HG03175 (cell line): ENCODE data around the gene NRG2.

Experiments
- ATAC-seq: cut with Tn5 transposase; IDR thresholded peaks from one replicate; pipeline ENCODE4 v1.9.1; 2021; ENCODE audit warnings: mild to moderate bottlenecking, moderate library complexity; ENCODE audit not compliant: unreplicated experiment

NRG2 gene

GRCh38 chr5:139820606-139821005 lies 222.5 kb downstream of the NRG2 start:
- ATAC-seq = no peak

GRCh38 chr5:139820130-139820529 lies 223.0 kb downstream of the NRG2 start:
- no peak for ATAC-seq

GRCh38 chr5:139817970-139818369 lies 225.1 kb downstream of the NRG2 start:
- no peak for ATAC-seq

GRCh38 chr5:139817362-139817761 lies 225.7 kb downstream of the NRG2 start:
- ATAC-seq = no peak

GRCh38 chr5:139816566-139816965 lies 226.5 kb downstream of the NRG2 start:
- no peak for ATAC-seq

- ATAC-seq = no peak
Measured at GRCh38 chr5:139814704-139815280, 228.3 kb downstream of the NRG2 start.

GRCh38 chr5:139814191-139814601 lies 228.9 kb downstream of the NRG2 start:
- no peak for ATAC-seq

- ATAC-seq = no peak
Measured at GRCh38 chr5:139812836-139813805, 230.0 kb downstream of the NRG2 start.

- no peak for ATAC-seq
Measured at GRCh38 chr5:139812323-139812722, 230.8 kb downstream of the NRG2 start.

GRCh38 chr5:139811274-139811607 lies 231.9 kb downstream of the NRG2 start:
- no peak for ATAC-seq

GRCh38 chr5:139810341-139811273 lies 232.5 kb downstream of the NRG2 start:
- no peak for ATAC-seq

- ATAC-seq = no peak
Measured at GRCh38 chr5:139809331-139809810, 233.7 kb downstream of the NRG2 start.

- no peak for ATAC-seq
Measured at GRCh38 chr5:139808481-139809330, 234.4 kb downstream of the NRG2 start.

- no peak for ATAC-seq
Measured at GRCh38 chr5:139807647-139808030, 235.5 kb downstream of the NRG2 start.

- no peak for ATAC-seq
Measured at GRCh38 chr5:139806726-139807646, 236.1 kb downstream of the NRG2 start.

- ATAC-seq = no peak
Measured at GRCh38 chr5:139806111-139806510, 237.0 kb downstream of the NRG2 start.

- ATAC-seq = no peak
Measured at GRCh38 chr5:139805545-139805944, 237.6 kb downstream of the NRG2 start.

- no peak for ATAC-seq
Measured at GRCh38 chr5:139804800-139805397, 238.2 kb downstream of the NRG2 start.

- no peak for ATAC-seq
Measured at GRCh38 chr5:139803978-139804377, 239.1 kb downstream of the NRG2 start.
